ENCODE results near the gene A4GALT.
"Not testable (repeated sequence)": the region's sequence is repeated elsewhere in the genome, so short reads cannot be mapped to it uniquely, and the experiment has no call there.

Gene A4GALT

DNA sequence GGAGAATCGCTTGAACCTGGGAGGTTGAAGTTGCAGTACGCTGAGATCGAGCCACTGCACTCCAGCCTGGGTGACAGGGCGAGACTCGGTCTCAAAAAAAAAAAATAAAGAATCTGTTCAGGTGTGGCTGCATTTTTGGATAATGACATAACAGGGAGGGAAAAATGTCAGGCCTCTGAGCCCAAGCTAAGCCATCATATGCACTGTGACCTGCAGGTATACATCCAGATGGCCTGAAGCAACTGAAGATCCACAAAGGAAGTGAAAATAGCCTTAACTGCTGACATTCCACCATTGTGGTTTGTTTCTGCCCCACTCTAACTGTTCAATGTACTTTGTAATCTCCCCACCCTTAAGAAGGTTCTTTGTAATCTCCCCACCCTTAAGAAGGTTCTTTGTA is 19.6 kb upstream of the A4GALT start:
- not testable (repeated sequence) for DNase-seq

DNA sequence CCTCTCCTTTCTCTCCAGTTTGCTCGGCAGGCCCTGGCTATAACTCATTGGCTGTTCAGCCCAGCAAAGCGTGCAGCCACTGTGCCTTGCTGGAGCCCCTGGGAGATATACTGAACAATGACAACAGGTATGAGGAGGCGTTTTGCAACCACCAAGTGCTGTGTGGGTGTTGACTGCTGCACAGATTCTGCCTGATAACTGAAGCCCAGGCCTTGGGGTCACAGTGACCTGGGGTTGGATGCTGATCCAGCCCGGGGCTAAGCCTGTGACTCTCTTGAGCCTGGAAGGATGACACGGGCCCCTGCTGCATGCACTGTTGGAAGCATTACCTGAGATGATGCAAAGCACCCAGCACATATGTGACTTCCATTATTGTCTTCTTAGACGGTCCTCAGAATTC is 13.7 kb upstream of the A4GALT start:
- no peak for DNase-seq

- DNase-seq, result not testable (repeated sequence)
Observed at GRCh38 chr22:42733394-42733793, 12.7 kb upstream of the A4GALT start.

- no peak for DNase-seq
Observed at GRCh38 chr22:42732081-42732480, 11.4 kb upstream of the A4GALT start.

DNA sequence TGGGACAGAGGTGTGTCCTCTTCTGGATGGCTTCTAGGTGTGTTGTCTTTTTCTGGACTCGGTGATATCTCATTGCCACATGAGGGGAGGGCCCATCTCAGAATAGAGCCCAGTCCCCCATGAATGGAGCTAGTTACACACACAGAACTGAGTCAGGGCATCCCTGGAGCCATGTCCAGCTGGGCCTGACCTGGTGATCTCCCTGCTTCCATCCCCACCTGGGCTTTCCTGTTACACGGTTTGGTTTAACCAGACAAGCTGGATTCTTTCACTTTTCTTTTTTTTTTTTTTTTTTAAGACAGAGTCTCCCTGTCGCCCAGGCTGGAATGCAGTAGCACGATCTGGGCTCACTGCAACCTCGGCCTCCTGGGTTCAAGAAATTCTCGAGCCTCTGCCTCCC is 6.1 kb upstream of the A4GALT start:
- DNase-seq, result no peak

DNA sequence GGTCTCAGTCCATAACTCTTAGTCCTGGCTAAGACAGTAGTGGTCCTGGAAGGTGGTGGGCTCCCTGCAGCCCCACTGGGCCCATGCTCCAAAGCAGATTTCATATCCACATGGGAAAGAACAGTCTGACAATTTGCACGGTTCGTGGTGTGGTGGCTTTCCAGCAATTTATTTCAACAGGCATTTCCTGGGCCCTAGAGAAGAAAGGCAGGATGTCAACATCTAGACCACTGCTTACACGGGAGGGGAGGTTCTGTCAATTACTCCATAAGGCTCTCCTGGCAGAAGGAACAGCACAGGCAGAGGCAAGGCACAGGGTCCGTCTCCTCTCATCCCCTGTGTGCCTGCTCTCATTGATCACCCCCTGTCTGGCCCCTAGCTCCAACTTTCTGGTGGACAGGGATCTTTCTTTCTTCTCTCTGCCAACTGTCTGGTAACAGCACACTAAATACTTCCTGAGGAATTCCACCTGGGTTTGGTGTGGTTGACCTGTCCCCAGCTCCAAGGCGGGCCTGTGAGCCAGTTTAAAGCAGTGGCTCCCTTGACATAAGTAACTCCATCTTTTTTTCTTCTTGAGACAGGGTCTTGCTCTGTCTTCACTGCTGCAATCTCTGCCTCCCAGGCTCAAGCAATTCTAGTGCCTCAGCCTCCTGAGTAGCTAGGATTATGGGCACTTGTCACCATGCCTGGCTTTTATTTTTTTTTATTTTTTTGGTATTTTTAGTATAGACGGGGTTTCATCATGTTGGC is 5.1 kb upstream of the A4GALT start:
- no peak for DNase-seq

- no peak for DNase-seq
Observed at GRCh38 chr22:42724062-42724461, 3.4 kb upstream of the A4GALT start.

- no peak for DNase-seq
Observed at GRCh38 chr22:42721045-42721434, 370 bp upstream of the A4GALT start.

GRCh38 chr22:42719656-42720262 is 911 bp downstream of the A4GALT start:
- no peak for DNase-seq

GRCh38 chr22:42719133-42719532 is 1.5 kb downstream of the A4GALT start:
- DNase-seq, result no peak

GRCh38 chr22:42717197-42717928 is 3.3 kb downstream of the A4GALT start:
- DNase-seq, result no peak

GRCh38 chr22:42716649-42717127 is 4.0 kb downstream of the A4GALT start:
- DNase-seq, result no peak

DNA sequence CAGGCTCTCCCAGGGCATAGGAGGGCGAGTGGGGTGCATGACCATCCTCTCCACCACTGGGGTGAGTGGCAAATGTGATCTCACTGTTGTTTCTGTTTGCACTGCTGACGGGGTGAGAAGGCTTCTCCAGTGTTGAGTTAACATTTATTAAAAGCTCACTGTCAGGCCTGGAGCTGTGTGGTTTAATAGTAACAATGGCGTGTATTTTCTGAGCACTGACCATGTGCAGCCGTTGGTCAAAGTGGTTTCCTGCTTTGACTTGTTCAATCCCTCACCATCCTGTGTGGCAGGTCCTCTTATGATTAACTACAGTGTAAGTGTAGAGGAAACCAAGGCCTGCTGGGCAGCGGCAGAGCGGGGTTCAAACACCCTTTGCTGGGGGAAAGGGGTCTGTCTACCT is 4.4 kb downstream of the A4GALT start:
- no peak for DNase-seq

- no peak for DNase-seq
Observed at GRCh38 chr22:42714768-42715390, 5.8 kb downstream of the A4GALT start.

DNA sequence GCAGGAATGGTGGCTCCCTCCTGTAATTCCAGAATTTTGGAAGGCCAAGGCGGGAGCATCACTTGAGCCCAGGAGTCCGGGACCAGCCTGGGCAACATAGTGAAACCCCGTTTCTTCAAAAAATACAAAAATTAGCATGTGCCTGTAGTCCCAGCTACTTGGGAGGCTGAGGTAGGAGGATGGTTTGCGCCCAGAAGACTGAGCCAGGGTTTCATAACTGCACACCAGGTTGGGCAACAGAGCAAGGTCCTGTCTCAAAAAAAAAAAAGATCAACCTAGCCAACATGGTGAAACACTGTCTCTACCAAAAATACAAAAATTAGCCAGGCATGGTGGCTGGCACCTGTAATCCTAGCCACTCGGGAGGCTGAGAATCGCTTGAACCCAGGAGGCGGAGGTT is 6.4 kb downstream of the A4GALT start:
- DNase-seq, result no peak

- DNase-seq, result no peak
Observed at GRCh38 chr22:42711895-42712837, 8.5 kb downstream of the A4GALT start.

GRCh38 chr22:42711281-42711731 is 9.4 kb downstream of the A4GALT start:
- no peak for DNase-seq

DNA sequence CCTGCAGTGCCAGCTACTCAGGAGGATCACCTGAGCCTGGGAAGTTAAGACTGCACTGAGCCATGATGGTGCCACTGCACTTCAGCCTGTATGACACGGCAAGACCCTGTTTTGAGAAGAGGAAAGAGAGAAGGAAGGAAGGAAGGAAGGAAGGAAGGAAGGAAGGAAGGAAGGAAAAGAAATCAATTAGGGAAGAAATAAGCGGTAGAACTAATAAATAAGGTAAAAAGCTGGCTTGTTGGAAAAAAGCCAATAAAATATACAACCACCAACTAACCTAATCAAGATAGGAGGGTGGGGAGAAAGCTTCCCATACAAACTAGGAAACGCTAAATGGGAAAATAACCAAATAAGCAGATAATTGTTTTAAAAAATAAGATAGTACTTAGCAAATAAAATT is 12.3 kb downstream of the A4GALT start:
- no peak for DNase-seq

DNA sequence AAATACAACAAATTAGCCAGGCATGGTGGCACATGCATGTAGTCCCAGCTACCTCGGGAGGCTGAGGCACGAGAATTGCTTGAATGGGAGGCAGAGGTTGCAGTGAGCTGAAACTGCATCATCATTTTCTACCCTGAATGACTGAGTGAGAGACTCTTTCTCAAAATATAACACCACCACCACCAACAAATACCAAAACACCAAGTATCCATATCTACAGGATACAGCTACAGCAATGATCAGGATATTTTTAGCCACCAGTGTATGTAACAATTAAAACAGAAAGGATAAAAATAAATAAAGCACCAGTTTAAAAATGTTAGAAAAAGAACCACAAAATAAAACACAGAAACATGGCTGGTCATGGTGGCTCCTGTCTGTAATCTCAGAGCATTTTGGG is 13.2 kb downstream of the A4GALT start:
- no peak for DNase-seq

DNA sequence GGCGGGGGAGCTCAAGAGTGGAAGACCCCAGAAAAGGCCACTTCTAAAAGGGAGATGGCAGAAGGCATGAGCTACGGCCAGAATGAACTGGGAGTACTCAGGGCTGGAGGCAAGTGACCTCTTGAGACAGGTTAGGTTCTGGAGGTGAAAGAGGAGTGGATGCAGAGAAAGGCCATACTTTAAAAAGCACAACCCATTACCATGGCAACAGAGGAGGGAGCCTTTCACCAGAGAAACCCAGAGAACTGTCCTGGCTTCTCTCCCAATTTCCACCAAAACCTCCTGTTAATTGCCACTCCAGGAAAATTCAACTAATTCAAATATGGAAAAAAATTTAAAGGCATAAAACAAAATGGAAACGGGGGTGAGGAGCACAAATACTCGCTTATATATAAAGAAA is 15.8 kb downstream of the A4GALT start:
- DNase-seq, result no peak

DNA sequence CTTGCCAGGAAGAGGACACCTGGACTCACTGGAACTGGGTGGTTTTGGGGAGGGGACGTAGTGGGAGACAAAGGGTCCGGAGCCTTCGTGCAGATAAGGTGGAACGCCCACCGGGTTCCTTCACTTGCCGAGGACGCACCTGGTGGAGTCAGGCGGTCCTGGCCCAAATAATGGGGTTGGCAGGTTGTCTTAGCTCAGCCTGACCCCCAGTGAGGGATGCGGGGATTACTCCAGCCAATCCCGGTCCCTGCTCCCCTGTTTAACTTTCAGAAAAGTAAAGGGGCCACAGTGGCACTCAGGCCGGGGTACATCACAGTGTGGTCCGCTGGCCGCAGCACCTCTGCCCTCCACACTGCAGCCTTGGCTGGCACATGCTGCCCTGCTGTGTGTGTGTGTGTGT is 18.0 kb downstream of the A4GALT start:
- DNase-seq, result no peak

DNA sequence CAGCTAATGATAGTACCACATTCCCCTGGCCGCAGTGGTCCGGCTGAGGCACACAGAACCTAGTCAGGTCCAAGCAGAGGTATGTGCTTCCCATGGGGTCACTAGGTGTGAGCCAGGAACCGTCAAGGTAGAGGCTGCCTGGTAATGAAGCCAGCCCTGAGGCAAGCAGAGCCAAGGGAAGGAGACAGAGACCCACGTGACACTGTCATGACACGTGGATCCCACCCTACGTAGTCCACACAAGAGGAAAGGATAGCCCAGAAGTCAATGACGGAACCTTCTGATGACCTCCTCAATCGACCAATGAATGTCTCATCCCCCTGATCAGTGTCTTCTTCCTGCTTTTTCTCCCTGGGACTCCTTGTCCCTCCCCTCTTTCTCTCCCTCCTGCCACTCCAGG is 19.0 kb downstream of the A4GALT start:
- DNase-seq, result no peak

Measured in AML-193 (cell line).